Subcutaneous adipose tissue (tissue), 4 donors: ENCODE data around the gene CNGA2. TPM values are rescaled to one million over a fixed set of nuclear protein-coding genes. Genes with fewer than 3 reads are reported as not detected.

ENCODE experiments used
- total RNA-seq, 4 donors: library from RNA; depleted of rRNA; stranded (reverse); fragments of >200 nt; gene quantifications; one replicate each; pipeline ENCODE4 v1.1.0, GENCODE V29; 2016
- TF ChIP-seq, protein P1 (sequence below): fragments of 450-650 bp; IDR thresholded peaks from one replicate; pipeline ENCODE4 v1.5.1; 2016; ENCODE audit warnings: low read depth, mild to moderate bottlenecking, control low read depth, antibody characterized with exemption, moderate library complexity

Gene CNGA2
- total RNA-seq: not detected

DNA sequence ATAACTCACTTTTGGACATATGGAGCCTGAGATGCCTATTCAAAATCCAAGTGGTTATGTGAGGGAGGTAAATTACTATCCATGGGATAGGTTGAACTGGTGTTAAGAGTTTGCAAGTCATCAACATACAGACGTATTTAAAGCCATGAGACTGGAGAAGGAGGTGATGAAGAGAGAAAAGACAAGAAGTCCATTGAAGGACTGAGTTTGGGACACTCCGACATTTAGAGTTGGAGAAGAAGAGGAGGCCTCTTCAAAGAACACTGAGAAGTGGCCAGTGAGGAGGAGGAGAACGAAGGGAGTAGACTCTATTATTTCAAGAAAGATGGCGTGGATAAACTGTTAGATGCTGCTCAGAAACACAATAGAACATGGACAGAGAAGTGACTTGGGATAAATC is at the start of gene CNGA2:
CNGA2 (plus strand) TSS at position 301 of the 400 bp plus-strand sequence. CDS start 3,738 bp downstream, outside the sequence.
- TF ChIP-seq, protein P1, sequence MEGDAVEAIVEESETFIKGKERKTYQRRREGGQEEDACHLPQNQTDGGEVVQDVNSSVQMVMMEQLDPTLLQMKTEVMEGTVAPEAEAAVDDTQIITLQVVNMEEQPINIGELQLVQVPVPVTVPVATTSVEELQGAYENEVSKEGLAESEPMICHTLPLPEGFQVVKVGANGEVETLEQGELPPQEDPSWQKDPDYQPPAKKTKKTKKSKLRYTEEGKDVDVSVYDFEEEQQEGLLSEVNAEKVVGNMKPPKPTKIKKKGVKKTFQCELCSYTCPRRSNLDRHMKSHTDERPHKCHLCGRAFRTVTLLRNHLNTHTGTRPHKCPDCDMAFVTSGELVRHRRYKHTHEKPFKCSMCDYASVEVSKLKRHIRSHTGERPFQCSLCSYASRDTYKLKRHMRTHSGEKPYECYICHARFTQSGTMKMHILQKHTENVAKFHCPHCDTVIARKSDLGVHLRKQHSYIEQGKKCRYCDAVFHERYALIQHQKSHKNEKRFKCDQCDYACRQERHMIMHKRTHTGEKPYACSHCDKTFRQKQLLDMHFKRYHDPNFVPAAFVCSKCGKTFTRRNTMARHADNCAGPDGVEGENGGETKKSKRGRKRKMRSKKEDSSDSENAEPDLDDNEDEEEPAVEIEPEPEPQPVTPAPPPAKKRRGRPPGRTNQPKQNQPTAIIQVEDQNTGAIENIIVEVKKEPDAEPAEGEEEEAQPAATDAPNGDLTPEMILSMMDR: no peak

DNA sequence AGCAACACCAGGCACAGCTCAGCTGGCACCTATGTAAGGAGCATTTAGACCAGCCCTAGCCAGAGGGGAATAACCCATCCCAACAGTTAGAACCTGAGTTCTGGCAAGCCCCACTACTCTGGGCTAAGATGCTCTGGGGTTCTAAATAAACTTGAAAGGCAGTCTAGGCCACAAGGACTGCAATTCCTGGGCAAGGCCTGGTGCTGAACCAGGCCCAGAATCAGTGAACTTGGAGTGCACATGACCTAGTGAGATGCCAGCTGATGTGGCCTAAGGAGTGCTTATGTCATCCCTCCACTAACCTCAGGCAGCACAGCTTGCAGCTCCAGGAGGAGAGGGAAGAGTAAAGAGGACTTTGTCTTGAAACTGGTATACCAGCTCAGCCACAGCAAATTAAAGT is 46.9 kb upstream of the CNGA2 start:
- TF ChIP-seq, protein P1: no peak

DNA sequence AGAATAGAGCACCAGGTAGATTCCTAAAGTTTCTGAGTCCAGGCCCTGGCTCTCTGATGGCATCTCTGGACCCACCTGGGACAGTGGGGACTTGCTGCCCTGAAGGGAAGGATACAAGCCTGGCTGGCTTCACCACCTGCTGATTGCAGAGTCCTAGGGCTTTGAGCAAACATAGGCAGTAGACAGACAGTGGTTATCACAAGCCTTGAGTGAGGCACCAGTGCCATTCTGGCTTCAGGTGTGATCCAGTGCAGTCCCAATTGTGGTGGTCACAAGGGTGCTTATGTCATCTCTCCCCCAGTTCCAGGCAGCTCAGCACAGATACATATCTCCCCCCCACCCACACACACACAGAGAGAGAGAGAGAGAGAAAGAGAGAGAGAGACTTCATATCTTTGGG is 45.9 kb upstream of the CNGA2 start:
- TF ChIP-seq, protein P1: no peak

DNA sequence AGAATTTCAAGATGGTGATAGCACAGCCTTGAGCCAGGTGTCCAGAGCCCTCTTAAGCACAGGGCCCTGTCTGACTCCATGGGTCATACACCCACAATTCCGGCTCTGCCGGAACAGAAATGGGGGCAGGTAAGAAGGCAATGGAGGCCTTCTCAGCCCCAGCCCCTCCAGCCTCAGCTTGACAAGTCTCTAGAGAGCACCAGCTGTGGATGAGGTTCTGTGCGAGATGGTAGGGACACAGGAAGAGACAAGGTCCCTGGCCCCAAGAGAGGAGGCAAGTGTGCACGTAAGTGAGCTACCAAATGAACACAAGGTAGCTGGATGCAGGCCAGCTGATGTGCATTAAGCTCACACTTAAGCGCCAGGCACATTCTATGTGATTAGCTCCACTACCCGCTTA is 41.7 kb upstream of the CNGA2 start:
- TF ChIP-seq, protein P1: no peak

DNA sequence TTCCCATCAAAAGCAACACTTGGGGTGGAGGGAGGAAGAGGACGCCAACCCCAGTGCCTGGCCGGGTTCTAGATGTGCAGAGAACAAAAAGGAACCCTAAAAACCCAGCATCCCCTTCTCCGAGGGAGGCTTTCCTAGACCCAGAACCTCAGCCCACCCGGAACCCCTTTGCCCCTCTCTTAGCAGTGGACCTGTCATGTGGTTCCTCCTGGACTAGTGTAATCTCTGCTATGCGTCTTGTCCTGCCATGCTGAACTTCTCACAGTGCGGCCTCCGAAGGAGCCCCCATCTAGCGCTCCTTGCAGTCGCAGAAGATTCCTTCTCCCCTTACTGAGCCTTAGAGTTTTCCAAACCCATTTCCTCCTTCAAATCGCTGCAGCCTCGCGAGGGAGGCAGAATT is 40.4 kb upstream of the CNGA2 start:
- TF ChIP-seq, protein P1: no peak

DNA sequence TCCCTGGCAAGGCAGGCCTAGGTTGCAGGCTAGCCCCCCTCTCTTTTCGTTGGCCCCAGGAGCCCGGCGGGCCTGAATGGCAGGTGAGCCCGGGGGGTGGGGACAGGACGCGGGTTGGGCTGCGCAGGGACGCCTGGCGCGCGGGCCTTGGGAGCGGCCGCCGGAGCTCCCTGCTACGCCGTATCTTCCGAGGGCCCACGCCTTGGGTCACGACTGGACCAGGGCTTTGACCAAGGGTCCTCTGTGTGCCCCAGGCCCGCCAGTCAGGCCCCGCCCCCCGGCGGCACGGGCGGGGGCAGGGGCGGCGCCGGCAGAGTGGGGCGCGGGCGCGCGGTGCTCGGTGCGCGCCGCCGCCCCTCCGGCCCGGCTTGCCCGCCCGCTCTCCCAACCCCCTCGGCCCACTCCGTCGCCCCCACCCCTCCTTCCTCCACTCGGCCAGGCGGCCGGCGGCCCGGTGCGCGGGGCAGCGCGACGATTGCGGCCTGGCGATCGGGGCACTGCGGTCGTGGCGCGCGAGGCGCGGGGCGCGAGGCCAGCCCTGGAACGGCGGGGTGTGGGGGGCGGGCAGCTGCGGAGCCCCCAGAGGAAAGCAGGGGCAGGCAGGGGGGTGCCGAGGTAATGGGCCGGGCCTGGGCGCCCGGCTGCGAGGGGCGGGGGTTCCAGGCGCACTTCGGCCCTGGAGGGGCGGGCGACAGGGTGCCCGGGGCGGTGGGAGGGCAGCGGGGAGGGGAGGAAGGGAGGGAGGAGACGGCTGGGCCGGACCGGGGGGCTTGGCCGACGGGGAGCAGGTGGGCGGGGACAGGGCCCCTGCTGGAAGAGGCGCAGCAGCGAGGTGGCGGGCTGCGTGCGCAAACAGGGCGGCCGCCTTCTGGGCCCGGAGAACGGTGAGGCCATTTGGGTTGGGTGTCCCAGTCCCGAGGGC is 39.6 kb upstream of the CNGA2 start, which contains the start of gene PRRG3:
PRRG3 (plus strand) TSS at position 798 of the 922 bp plus-strand sequence. CDS start 3,357 bp downstream, outside the sequence.
- TF ChIP-seq, protein P1: no peak

DNA sequence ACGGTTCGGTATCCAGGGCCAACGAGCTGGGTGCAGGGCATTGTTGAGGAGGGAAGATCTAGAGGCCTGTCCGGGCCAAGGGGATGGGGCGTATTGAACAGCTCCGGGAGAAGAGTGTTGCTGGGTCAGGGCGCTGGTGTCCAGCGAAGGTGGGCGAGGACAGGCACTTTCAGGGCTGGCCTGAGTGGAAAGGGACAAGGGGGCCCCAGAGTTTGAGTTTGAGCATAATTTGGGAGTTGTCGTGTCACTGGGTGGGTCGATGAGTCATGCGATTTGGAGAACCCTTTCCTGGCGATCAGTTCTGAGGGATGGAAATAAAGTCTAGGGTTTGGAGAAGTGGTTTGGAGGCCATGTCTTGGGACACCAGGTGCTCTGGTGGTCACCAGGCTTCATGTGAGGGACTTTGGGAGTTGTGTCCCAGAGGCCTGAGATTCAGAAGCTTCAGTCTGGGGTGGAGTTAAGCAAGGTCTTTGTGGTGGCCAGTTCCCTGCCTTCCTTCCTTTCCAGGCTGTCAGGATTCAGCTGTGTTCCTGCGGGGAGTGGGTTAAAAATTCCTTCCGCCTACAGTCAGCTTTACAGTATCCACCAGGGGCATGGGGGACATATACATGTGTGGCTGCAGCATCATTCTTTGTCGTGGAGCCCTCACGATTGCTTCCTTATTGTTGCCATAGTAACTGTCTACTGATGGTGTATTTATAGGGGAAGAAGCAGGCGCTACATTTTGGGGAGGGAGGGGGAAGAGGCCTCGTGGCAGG is 38.8 kb upstream of the CNGA2 start:
- TF ChIP-seq, protein P1: no peak
